ENCODE measurements around the gene APC2. TPM values are rescaled to one million over a fixed set of nuclear protein-coding genes. Genes with fewer than 3 reads are reported as not detected.

APC2 gene
- total RNA-seq, 1 experiment from 2014 or later = 0.68 TPM

- no peak overlapping the region for H2AFZ ChIP-seq (ENCODE audit: low read length)
- no peak overlapping the region for H4K8ac ChIP-seq (replicated peaks; ENCODE audit: insufficient read length, low read depth, low read length)
- Mint-ChIP-seq H3K4me3 (no peak overlapping the region; a peak in 1 of 5 replicates), H3K36me3 (ENCODE audit: insufficient read depth in 1 of 3, low read depth in 3 of 3) (no peaks in the 10 kb centered on the region), H3K27ac (no peak overlapping the region), H3K4me1 (peaks cover 13 to 17% of the 10 kb centered on the region in 2 experiments), H3K9me3 (peaks cover 0 to 4% of the 10 kb centered on the region in 2 experiments; a peak in 1 of 5 replicates), H3K27me3 (ENCODE audit: low read depth) (peaks cover 64% of the 10 kb centered on the region)
- no peak overlapping the region for H2AK5ac ChIP-seq (ENCODE audit: insufficient read length, low read length)
- no peaks in the 10 kb centered on the region for H3K4me1 ChIP-seq (ENCODE audit: insufficient read depth, low read length)
- no peak overlapping the region for H4K5ac ChIP-seq (ENCODE audit: insufficient read length, low read depth, low read length)
- no peaks in the 10 kb centered on the region for H3K79me1 ChIP-seq (ENCODE audit: insufficient read depth, low read depth, low read length, poor library complexity, severe bottlenecking)
- H3K9me3 ChIP-seq (ENCODE audit: control insufficient read depth, low read depth, low read length) = no peaks in the 10 kb centered on the region
- peaks cover 4% of the 10 kb centered on the region for H3K23me2 ChIP-seq (ENCODE audit: insufficient read length, low read depth, low read length, poor library complexity, severe bottlenecking)
- no peak overlapping the region for H3K27ac ChIP-seq (ENCODE audit: insufficient read length, low read depth, low read length)
- H3T11ph ChIP-seq (ENCODE audit: low read length) = no peak overlapping the region
- no peak overlapping the region for H2BK5ac ChIP-seq (ENCODE audit: insufficient read length, low read length)
- no peak overlapping the region for H2BK20ac ChIP-seq (ENCODE audit: low read depth, low read length, poor library complexity, severe bottlenecking)
- H4K20me1 ChIP-seq (ENCODE audit: control insufficient read depth, insufficient read depth, insufficient read length) = no peaks in the 10 kb centered on the region
- H3K4ac ChIP-seq (ENCODE audit: low read depth, low read length) = no peak overlapping the region
- H2BK12ac ChIP-seq (ENCODE audit: insufficient read length, low read depth, low read length) = no peak overlapping the region
- no peak overlapping the region for H4K91ac ChIP-seq (ENCODE audit: insufficient read length, low read depth, low read length)
- no peak overlapping the region for H3K9ac ChIP-seq (ENCODE audit: extremely low read depth, insufficient read length, low read length)
- no peaks in the 10 kb centered on the region for H3K79me2 ChIP-seq (ENCODE audit: insufficient read depth, low read length)
- H3K18ac ChIP-seq (ENCODE audit: insufficient read length, low read depth, low read length) = no peak overlapping the region
- no peak overlapping the region for H2BK120ac ChIP-seq (ENCODE audit: low read depth, low read length, poor library complexity, severe bottlenecking)
- H3K4me2 ChIP-seq (ENCODE audit: insufficient read depth, insufficient read length, low read length) = no peak overlapping the region
- H3K14ac ChIP-seq (ENCODE audit: insufficient read depth, low read length) = no peak overlapping the region
- H3K23ac ChIP-seq (ENCODE audit: insufficient read length, low read depth, low read length) = no peak overlapping the region
- H3K27me3 ChIP-seq (ENCODE audit: insufficient read depth, low read length) = no peaks in the 10 kb centered on the region
- H2BK15ac ChIP-seq (ENCODE audit: low read depth, low read length) = no peak overlapping the region
- no peak overlapping the region for H3K56ac ChIP-seq (ENCODE audit: insufficient read length, low read depth, low read length)
- WGBS (ENCODE audit: extremely low coverage, insufficient read length, low lambda C conversion rate) = no CpG with 5 or more reads among the region's 9 CpGs
- TF ChIP-seq CTCF (conservative IDR thresholded peaks at IDR 0.05) = no peak
- DNase-seq = no peak
Measured at GRCh38 chr19:1510807-1511206, 60.9 kb downstream of the APC2 start.
